Stomach (tissue), 4 donors: ENCODE data around the gene JAKMIP1.

Source experiments
- EP300 ChIP-seq: sonication (generic); formaldehyde crosslinking; IDR thresholded peaks from one replicate; pipeline ENCODE4 v1.6.1; 2017; ENCODE audit warnings: antibody characterized with exemption
- POLR2A ChIP-seq, 4 donors: fragments of 450-650 bp; IDR thresholded peaks; one replicate each; pipeline ENCODE4 v1.6.1; 2016; ENCODE audit warnings: antibody characterized with exemption in 4 of 4, control low read depth in 2 of 4, mild to moderate bottlenecking in 1 of 4, moderate library complexity in 1 of 4
- POLR2AphosphoS5 ChIP-seq, 3 donors: sonication (generic); formaldehyde crosslinking; IDR thresholded peaks; one replicate each; pipeline ENCODE4 v1.6.1; 2016; ENCODE audit warnings: antibody characterized with exemption in 3 of 3
- TF ChIP-seq, protein P1 (sequence below), 7 experiments: fragments of 450-650 bp in 4 of 7; fragments of 200-600 bp in 3 of 7; sonication (generic) in 3 of 7; IDR thresholded peaks; one replicate each; pipeline ENCODE4 v1.5.1; 2016 to 2019; ENCODE audit warnings: antibody characterized with exemption in 7 of 7, control low read depth in 2 of 7, mild to moderate bottlenecking in 1 of 7

- TF ChIP-seq, protein P1, sequence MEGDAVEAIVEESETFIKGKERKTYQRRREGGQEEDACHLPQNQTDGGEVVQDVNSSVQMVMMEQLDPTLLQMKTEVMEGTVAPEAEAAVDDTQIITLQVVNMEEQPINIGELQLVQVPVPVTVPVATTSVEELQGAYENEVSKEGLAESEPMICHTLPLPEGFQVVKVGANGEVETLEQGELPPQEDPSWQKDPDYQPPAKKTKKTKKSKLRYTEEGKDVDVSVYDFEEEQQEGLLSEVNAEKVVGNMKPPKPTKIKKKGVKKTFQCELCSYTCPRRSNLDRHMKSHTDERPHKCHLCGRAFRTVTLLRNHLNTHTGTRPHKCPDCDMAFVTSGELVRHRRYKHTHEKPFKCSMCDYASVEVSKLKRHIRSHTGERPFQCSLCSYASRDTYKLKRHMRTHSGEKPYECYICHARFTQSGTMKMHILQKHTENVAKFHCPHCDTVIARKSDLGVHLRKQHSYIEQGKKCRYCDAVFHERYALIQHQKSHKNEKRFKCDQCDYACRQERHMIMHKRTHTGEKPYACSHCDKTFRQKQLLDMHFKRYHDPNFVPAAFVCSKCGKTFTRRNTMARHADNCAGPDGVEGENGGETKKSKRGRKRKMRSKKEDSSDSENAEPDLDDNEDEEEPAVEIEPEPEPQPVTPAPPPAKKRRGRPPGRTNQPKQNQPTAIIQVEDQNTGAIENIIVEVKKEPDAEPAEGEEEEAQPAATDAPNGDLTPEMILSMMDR (IDR thresholded peaks at IDR 0.05) = no peak
- TF ChIP-seq POLR2AphosphoS5 (IDR thresholded peaks at IDR 0.05) (no peak), EP300 (no peak), POLR2A (IDR thresholded peaks at IDR 0.05) (no peak)
These were observed 171.1 kb downstream of the JAKMIP1 start for GRCh38 chr4:6029254-6029653.
